ENCODE measurements around the gene MLC1. TPM values are rescaled to one million over a fixed set of nuclear protein-coding genes. Genes with fewer than 3 reads are reported as not detected.

MLC1 gene
- total and polyA plus RNA-seq, 2 of the 4 experiments (the other 2 are of a cell fraction), result 0.10 TPM; not detected in 1

DNA sequence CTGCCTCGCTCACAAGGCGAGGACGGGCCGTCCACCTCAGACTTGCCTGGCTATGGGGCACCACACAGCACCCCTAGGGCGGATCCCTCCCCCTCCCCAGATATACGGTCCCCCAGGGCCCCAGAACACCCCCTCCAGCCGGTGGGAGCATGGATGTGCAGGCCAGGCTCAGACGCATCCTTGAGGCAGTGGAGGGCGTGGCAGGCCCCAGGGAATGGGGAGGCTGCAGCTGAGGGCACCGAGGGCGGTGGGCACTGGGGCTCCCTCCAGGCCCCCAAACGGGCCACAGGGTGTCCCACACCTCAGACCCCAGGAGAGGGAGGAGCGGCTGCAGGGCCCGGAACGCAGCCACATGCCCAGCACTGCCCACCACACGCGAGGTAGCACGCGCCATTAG is 39.2 kb downstream of the MLC1 start:
- no peak overlapping the region for H4K91ac ChIP-seq (ENCODE audit: insufficient read depth, low read depth, low read length)
- H3K36me3 ChIP-seq (ENCODE audit: control insufficient read depth, insufficient read depth, low read length), result no peaks in the 10 kb centered on the region
- POLR2A ChIA-PET (ENCODE audit: unreplicated experiment), result no interaction called here
- H2AK5ac ChIP-seq (ENCODE audit: low read depth, low read length), result no peak overlapping the region
- dilution Hi-C loops (cut with HindIII; ENCODE audit: low sequenced_read_pairs, unreplicated experiment), result no loop called here
- H3K9ac ChIP-seq (ENCODE audit: low read depth, low read length), result no peak overlapping the region
- no peaks in the 10 kb centered on the region for H3K79me1 ChIP-seq (ENCODE audit: low read depth in 1 of 2, low read length in 2 of 2)
- H3K4ac ChIP-seq (ENCODE audit: low read depth, low read length), result no peak overlapping the region
- no peak overlapping the region for H2BK5ac ChIP-seq (ENCODE audit: low read depth, low read length, poor library complexity, severe bottlenecking)
- no peak overlapping the region for H3K27ac ChIP-seq (ENCODE audit: insufficient read depth, low read length)
- TF ChIP-seq, protein P1, sequence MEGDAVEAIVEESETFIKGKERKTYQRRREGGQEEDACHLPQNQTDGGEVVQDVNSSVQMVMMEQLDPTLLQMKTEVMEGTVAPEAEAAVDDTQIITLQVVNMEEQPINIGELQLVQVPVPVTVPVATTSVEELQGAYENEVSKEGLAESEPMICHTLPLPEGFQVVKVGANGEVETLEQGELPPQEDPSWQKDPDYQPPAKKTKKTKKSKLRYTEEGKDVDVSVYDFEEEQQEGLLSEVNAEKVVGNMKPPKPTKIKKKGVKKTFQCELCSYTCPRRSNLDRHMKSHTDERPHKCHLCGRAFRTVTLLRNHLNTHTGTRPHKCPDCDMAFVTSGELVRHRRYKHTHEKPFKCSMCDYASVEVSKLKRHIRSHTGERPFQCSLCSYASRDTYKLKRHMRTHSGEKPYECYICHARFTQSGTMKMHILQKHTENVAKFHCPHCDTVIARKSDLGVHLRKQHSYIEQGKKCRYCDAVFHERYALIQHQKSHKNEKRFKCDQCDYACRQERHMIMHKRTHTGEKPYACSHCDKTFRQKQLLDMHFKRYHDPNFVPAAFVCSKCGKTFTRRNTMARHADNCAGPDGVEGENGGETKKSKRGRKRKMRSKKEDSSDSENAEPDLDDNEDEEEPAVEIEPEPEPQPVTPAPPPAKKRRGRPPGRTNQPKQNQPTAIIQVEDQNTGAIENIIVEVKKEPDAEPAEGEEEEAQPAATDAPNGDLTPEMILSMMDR (conservative IDR thresholded peaks at IDR 0.05; ENCODE audit: low read depth, low read length), result no peak
- TF ChIP-seq RFX5 (IDR thresholded peaks at IDR 0.05; ENCODE audit: low read depth, low read length), result no peak
- TF ChIP-seq FOS (IDR thresholded peaks at IDR 0.05; ENCODE audit: low read depth, low read length), result no peak
- TF ChIP-seq MAFK (IDR thresholded peaks at IDR 0.05; ENCODE audit: low read depth, low read length), result no peak
- in situ Hi-C loops (cut with MboI; ENCODE audit: low sequenced_read_pairs), result no loop called here
- no peak overlapping the region for H3K4me2 ChIP-seq (ENCODE audit: low read depth, low read length)
- H2BK120ac ChIP-seq (ENCODE audit: low read depth, low read length), result no peak overlapping the region
- no peak overlapping the region for H2AK9ac ChIP-seq (replicated peaks; ENCODE audit: low read depth, low read length, poor library complexity)
- H2BK20ac ChIP-seq (ENCODE audit: low read depth, low read length), result no peak overlapping the region
- peaks cover 6% of the 10 kb centered on the region for H3K9me3 ChIP-seq (ENCODE audit: control insufficient read depth, insufficient read depth, low read length)
- no peak for ATAC-seq (ENCODE audit: low read depth)
- H3K9me1 ChIP-seq (ENCODE audit: insufficient read depth, low read length), result no peaks in the 10 kb centered on the region
- intact Hi-C loops (cut with micrococcal nuclease), result no loop called here
- H3K14ac ChIP-seq (replicated peaks; ENCODE audit: low read depth, low read length), result no peak overlapping the region
- CTCF ChIA-PET, result no interaction called here
- H3K18ac ChIP-seq (ENCODE audit: low read depth, low read length), result no peak overlapping the region
- H3K56ac ChIP-seq (ENCODE audit: extremely low read depth, insufficient read depth, low read length), result no peak overlapping the region
- H4K20me1 ChIP-seq (ENCODE audit: insufficient read depth, low read length), result no peaks in the 10 kb centered on the region
- BruUV-seq (replicated peaks), result no TSS peak
- no peaks in the 10 kb centered on the region for H3K4me1 ChIP-seq (ENCODE audit: control insufficient read depth, insufficient read depth, low read length)
- DNase-seq, result no peak
- no peak overlapping the region for H2BK15ac ChIP-seq (ENCODE audit: low read depth, low read length)
- 96% methylated on average over 4 of the region's 19 CpGs; no CpG with 5 or more reads in 1 of the 2 experiments for WGBS, 2 experiments (ENCODE audit: extremely low coverage in 2 of 2, insufficient read length in 1 of 2)
- no peak overlapping the region for H3K23ac ChIP-seq (ENCODE audit: low read depth, low read length)
- H3K4me3 ChIP-seq (ENCODE audit: insufficient read depth, low read depth, low read length), result no peak overlapping the region
- H4K8ac ChIP-seq (ENCODE audit: low read depth in 2 of 2, low read length in 2 of 2), result no peak overlapping the region
- no peak overlapping the region for H2AFZ ChIP-seq (replicated peaks; ENCODE audit: low read length, poor library complexity)
- no peak overlapping the region for H4K5ac ChIP-seq (ENCODE audit: low read depth, low read length)
- H3K27me3 ChIP-seq (ENCODE audit: control insufficient read depth, insufficient read depth, low read length), result peaks cover 44% of the 10 kb centered on the region
